HG03442 (cell line): ENCODE results near the gene FAM110C.
"Not testable (repeated sequence)": the region's sequence is repeated elsewhere in the genome, so short reads cannot be mapped to it uniquely, and the experiment has no call there.

ENCODE experiments used
- ATAC-seq: cut with Tn5 transposase; IDR thresholded peaks from one replicate; pipeline ENCODE4 v1.9.1; 2021; ENCODE audit warnings: mild to moderate bottlenecking, moderate library complexity; ENCODE audit not compliant: unreplicated experiment

The FAM110C gene

GRCh38 chr2:46471-47345 is at the start of gene FAM110C:
FAM110C (minus strand) TSS chr2:46505; CDS start chr2:46385, 120 bp downstream.
- ATAC-seq = no peak

- ATAC-seq = no peak
These were observed 46.0 kb upstream of the FAM110C start for GRCh38 chr2:92326-92725.

GRCh38 chr2:90645-91312 is 44.5 kb upstream of the FAM110C start:
- no peak for ATAC-seq

GRCh38 chr2:85761-86160 is 39.5 kb upstream of the FAM110C start:
- no peak for ATAC-seq

- no peak for ATAC-seq
These were observed 37.8 kb upstream of the FAM110C start for GRCh38 chr2:84121-84520.

GRCh38 chr2:80971-81736 is 34.8 kb upstream of the FAM110C start:
- no peak for ATAC-seq

GRCh38 chr2:80378-80777 is 34.1 kb upstream of the FAM110C start:
- no peak for ATAC-seq

- ATAC-seq = no peak
These were observed 25.2 kb upstream of the FAM110C start for GRCh38 chr2:71309-72035.

- no peak for ATAC-seq
These were observed 23.4 kb upstream of the FAM110C start for GRCh38 chr2:69366-70344.

- ATAC-seq = not testable (repeated sequence)
These were observed 22.3 kb upstream of the FAM110C start for GRCh38 chr2:68637-69036.

- no peak for ATAC-seq
These were observed 20.5 kb upstream of the FAM110C start for GRCh38 chr2:66853-67252.

GRCh38 chr2:65121-65520 is 18.8 kb upstream of the FAM110C start:
- ATAC-seq = no peak

- no peak for ATAC-seq
These were observed 9.5 kb upstream of the FAM110C start for GRCh38 chr2:55587-56448.

GRCh38 chr2:51613-52012 is 5.3 kb upstream of the FAM110C start:
- no peak for ATAC-seq

GRCh38 chr2:47737-48136 is 1.4 kb upstream of the FAM110C start:
- no peak for ATAC-seq

GRCh38 chr2:47346-47725 is 1.0 kb upstream of the FAM110C start:
- no peak for ATAC-seq

- no peak for ATAC-seq
These were observed 204 bp downstream of the FAM110C start for GRCh38 chr2:46131-46470.

- ATAC-seq = no peak
These were observed 769 bp downstream of the FAM110C start for GRCh38 chr2:45342-46130.
